ENCODE results near the gene SMIM35.

GRCh38 chr11:117992620-117993019 lies 94.1 kb downstream of the SMIM35 start:
- no peak for TF ChIP-seq CTCF (IDR thresholded peaks at IDR 0.05; ENCODE audit: insufficient read depth, low read length, poor library complexity, severe bottlenecking)
- no peak for TF ChIP-seq EZH2phosphoT487 (conservative IDR thresholded peaks at IDR 0.05; ENCODE audit: low read length)

All from SU-DHL-6 (cell line).